ENCODE data around the gene RNU4-1.
"Not testable (repeated sequence)": the region's sequence is repeated elsewhere in the genome, so short reads cannot be mapped to it uniquely, and the experiment has no call there.

RNU4-1 gene

GRCh38 chr12:120257041-120257821 lies 35.8 kb downstream of the RNU4-1 start:
- peak overlapping the region; percentile 17 for H3K4me3 ChIP-seq (replicated peaks; ENCODE audit: low read depth, low read length)
- peak; percentile 98 for DNase-seq (ENCODE audit: low read depth)
- peak; percentile 2 for TF ChIP-seq CTCF (IDR thresholded peaks at IDR 0.05; ENCODE audit: low read length, missing control alignments)

DNA sequence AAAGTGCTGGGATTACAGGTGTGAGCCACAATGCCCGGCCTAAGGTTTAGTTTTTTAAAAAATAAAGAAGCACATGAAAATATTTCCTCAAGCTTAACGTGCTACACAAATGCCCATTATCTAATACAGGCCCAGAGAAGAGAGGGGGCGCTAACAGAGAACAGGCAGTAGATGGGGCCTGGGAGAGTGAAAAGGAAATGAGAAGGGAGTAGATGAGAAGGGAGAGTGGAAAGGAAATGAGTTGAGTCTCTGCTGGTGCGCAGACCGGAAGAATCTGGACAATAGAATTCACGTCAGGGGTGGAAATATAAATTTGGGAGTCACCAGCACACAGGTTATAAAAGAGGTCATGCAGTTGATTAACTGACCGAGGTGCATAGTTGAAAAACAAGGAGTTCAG lies 38.2 kb downstream of the RNU4-1 start:
- DNase-seq (ENCODE audit: low read depth) = peak; percentile 50
- H3K4me3 ChIP-seq (replicated peaks; ENCODE audit: low read depth, low read length) = no peak overlapping the region
- TF ChIP-seq CTCF (IDR thresholded peaks at IDR 0.05; ENCODE audit: low read length, missing control alignments) = peak; percentile 19

- not testable (repeated sequence) for DNase-seq (ENCODE audit: low read depth)
Measured at GRCh38 chr12:120253313-120253712, 39.7 kb downstream of the RNU4-1 start.

GRCh38 chr12:120252071-120252906 lies 40.7 kb downstream of the RNU4-1 start:
- no peak for DNase-seq (ENCODE audit: low read depth)
- no peak overlapping the region for H3K4me3 ChIP-seq (replicated peaks; ENCODE audit: low read depth, low read length)
- TF ChIP-seq CTCF (IDR thresholded peaks at IDR 0.05; ENCODE audit: low read length, missing control alignments) = no peak

More at GRCh38 chr12:120253313-120253712, 39.7 kb downstream of the RNU4-1 start:
- not testable (repeated sequence) for H3K4me3 ChIP-seq (replicated peaks; ENCODE audit: low read depth, low read length)

DNA sequence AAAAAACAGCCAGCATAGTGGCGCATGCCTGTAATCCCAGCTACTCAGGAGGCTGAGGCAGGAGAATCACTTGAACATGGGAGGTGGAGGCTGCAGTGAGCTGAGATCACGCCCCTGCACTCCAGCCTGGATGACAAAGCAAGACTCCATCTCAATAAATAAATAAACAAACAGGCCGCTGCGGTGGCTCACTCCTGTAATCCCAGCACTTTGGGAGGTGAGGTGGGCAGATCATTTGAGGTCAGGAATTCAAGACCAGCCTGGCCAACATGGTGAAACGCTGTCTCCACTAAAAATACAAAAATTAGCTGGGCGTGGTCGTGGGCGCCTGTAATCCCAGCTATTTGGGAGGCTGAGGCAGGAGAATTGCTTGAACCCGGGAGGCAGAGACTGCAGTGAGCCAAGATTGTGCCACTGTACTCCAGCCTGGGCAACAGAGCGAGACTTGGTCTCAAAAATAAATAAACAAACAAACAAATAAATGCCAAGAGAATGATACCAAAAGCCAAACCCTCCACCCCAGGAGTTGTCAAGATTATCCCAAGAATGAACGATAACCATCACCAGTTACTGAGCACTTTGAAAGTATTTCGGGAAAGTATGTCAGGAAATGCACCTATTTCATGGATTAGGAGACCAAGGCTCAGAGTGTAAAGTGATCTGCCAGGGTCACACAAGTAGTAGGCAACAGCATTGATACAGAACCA lies 41.5 kb downstream of the RNU4-1 start:
- not testable (repeated sequence) for H3K4me3 ChIP-seq (replicated peaks; ENCODE audit: low read depth, low read length); DNase-seq (ENCODE audit: low read depth)

DNA sequence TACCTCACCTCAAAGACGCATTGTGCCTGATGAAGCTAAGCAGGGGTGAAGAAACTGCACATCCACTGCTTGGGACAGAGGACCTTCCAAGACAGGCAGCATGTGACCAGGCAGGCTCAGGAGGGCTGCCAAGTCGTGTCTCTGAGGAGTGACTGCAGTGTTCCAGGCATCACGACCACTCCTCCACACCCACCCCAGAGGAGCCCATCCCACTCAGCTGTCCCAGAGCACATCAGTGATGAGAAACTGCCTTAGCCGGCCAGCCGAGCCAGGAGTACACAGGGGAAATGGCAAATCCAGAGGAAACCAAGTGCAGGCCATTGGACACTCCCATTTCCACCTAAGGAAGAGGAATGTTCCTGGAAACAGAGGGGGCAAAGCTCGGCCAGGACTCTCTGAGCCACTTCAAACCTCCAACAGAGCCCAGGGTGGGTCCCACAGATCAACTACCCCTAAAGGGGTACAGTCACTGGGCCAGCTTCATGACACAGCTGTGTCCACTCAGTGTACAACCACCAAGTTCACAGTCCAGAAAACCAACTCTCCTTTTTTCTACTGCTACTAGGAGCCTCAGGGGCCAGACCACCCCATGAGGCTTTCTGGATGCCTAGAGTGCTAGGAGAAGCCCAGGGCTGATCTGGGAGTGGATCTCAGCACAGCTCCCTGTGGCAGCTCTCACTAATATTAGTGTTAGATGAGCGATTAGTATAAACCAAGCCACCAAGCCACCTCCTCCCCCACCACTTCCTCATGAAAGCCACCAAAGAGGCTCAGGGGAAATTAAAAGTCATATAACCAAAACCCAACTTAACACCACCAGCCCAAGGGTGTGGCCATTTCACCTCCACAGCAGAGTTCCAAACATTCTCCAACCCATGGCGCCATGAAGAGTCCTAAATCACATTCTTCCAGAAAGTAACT lies 42.9 kb downstream of the RNU4-1 start:
- H3K4me3 ChIP-seq (replicated peaks; ENCODE audit: low read depth, low read length) = no peak overlapping the region
- peak; percentile 49 for DNase-seq (ENCODE audit: low read depth)
- no peak for TF ChIP-seq CTCF (IDR thresholded peaks at IDR 0.05; ENCODE audit: low read length, missing control alignments)

GRCh38 chr12:120249266-120249874 lies 43.7 kb downstream of the RNU4-1 start:
- no peak overlapping the region for H3K4me3 ChIP-seq (replicated peaks; ENCODE audit: low read depth, low read length)
- TF ChIP-seq CTCF (IDR thresholded peaks at IDR 0.05; ENCODE audit: low read length, missing control alignments) = no peak
- no peak for DNase-seq (ENCODE audit: low read depth)

All from fibroblast of pulmonary artery (primary cell).